Spleen (tissue), 11 donors: ENCODE measurements around the gene ZFX. TPM values are rescaled to one million over a fixed set of nuclear protein-coding genes. Genes with fewer than 3 reads are reported as not detected.
A peak's percentile ranks its signal among the peaks of the same experiment; 100 is the strongest.

Source experiments
- DNase-seq: peaks from one replicate; pipeline ENCODE4 v3.0.0-alpha.2; 2020
- H3K27ac ChIP-seq, 8 donors: fragments of 200-600 bp; sonication (generic) in 7 of 8; 1 replicate in 4 of 8; 2 replicates in 4 of 8; pipeline versions ENCODE4 v1.5.0 to v1.8.0; 2016 to 2021; ENCODE audit warnings: inconsistent platforms in 4 of 8, mild to moderate bottlenecking in 4 of 8, moderate library complexity in 1 of 8
- H3K27me3 ChIP-seq, 7 donors: fragments of 200-600 bp; sonication (generic) in 6 of 7; replicated peaks in 1 of 7; 1 replicate in 4 of 7; 2 replicates in 3 of 7; pipeline versions ENCODE4 v1.5.0 to v1.8.0; 2016 to 2021; ENCODE audit warnings: inconsistent platforms in 3 of 7, mild to moderate bottlenecking in 1 of 7
- H3K36me3 ChIP-seq, 6 donors: fragments of 200-600 bp; sonication (generic) in 5 of 6; 1 replicate in 4 of 6; 2 replicates in 2 of 6; pipeline versions ENCODE4 v1.5.0 to v1.8.0; 2016 to 2021; ENCODE audit warnings: inconsistent platforms in 2 of 6
- H3K4me1 ChIP-seq, 6 donors: fragments of 200-600 bp; sonication (generic) in 5 of 6; 1 replicate in 3 of 6; 2 replicates in 3 of 6; pipeline versions ENCODE4 v1.5.0 to v1.8.0; 2016 to 2021; ENCODE audit warnings: inconsistent platforms in 3 of 6
- H3K4me3 ChIP-seq, 8 donors: fragments of 200-600 bp; sonication (generic) in 7 of 8; 1 replicate in 4 of 8; 2 replicates in 4 of 8; pipeline versions ENCODE4 v1.5.0 to v1.8.0; 2016 to 2021; ENCODE audit warnings: inconsistent platforms in 4 of 8, mild to moderate bottlenecking in 4 of 8, moderate library complexity in 2 of 8
- H3K9me3 ChIP-seq, 8 donors: fragments of 200-600 bp; sonication (generic) in 7 of 8; 1 replicate in 4 of 8; 2 replicates in 4 of 8; pipeline versions ENCODE4 v1.5.0 to v1.8.0; 2016 to 2021; ENCODE audit warnings: inconsistent platforms in 4 of 8
- POLR2A ChIP-seq, 3 donors: fragments of 450-650 bp; IDR thresholded peaks; one replicate each; pipeline ENCODE4 v1.5.1; 2017; ENCODE audit warnings: antibody characterized with exemption in 3 of 3, mild to moderate bottlenecking in 1 of 3
- POLR2AphosphoS5 ChIP-seq, 3 donors: sonication (generic); formaldehyde crosslinking; IDR thresholded peaks; one replicate each; pipeline ENCODE4 v1.5.1; 2017; ENCODE audit warnings: antibody characterized with exemption in 3 of 3
- WGBS, 5 donors: extraction: QIAGEN DNeasy Blood & Tissue Kit in 3 of 5; methylation state at CpG; one replicate each; pipeline versions ENCODE4 v1.1.5 to v1.1.7; 2013 to 2018; 5-methylcytosine and 5-hydroxymethylcytosine counted together
- intact Hi-C: fragments of 100-400 bp; cut with DNase I; formaldehyde crosslinking; loops from one replicate; pipeline ENCODE4 v1.15.0; 2023; ENCODE audit warnings: low total_unique reads
- polyA plus RNA-seq, 3 donors: library from polyadenylated mRNA; stranded (reverse); fragments of 200-250 nt; gene quantifications; one replicate each; pipeline ENCODE4 v1.2.1, GENCODE V29; 2013
- total RNA-seq, 7 donors: library from RNA; depleted of rRNA in 3 of 7; stranded (reverse); fragments of >200 nt in 3 of 7; fragmentation: NEBNext Ultra II Directional in 4 of 7; extraction: Animal tissue kit (Norgen Biotek cat#: 25700) in 4 of 7; gene quantifications; one replicate each; pipeline versions ENCODE4 v1.1.0 to v1.2.1, GENCODE V29; 2016 to 2021
- TF ChIP-seq, protein P1 (sequence below), 11 experiments: fragments of 200-600 bp in 7 of 11; fragments of 450-650 bp in 4 of 11; sonication (generic) in 4 of 11; IDR thresholded peaks in 8 of 11; conservative IDR thresholded peaks in 3 of 11; 1 replicate in 7 of 11; 2 replicates in 4 of 11; pipeline versions ENCODE4 v1.4.0 to v1.8.0; 2016 to 2021; ENCODE audit warnings: antibody characterized with exemption in 11 of 11, inconsistent platforms in 4 of 11, mild to moderate bottlenecking in 1 of 11
- donor health status: healthy with polysubstance abuse.
- donor health status: DM: no; HTN: no; CAD: no; lungs with moderate emphysema.
- donor health status: DM: no; HTN: no; CAD: no.
- donor health status: Bipolar disorder and iron deficiency.
- donor health status: healthy.
- donor health status: DM: no; HTN: no; CAD: no.
- donor health status: DM: yes; HTN: yes; CAD: no.

ZFX gene
- total and polyA plus RNA-seq, 10 donors: 5.0 to 105 (median 72.2) TPM

DNA sequence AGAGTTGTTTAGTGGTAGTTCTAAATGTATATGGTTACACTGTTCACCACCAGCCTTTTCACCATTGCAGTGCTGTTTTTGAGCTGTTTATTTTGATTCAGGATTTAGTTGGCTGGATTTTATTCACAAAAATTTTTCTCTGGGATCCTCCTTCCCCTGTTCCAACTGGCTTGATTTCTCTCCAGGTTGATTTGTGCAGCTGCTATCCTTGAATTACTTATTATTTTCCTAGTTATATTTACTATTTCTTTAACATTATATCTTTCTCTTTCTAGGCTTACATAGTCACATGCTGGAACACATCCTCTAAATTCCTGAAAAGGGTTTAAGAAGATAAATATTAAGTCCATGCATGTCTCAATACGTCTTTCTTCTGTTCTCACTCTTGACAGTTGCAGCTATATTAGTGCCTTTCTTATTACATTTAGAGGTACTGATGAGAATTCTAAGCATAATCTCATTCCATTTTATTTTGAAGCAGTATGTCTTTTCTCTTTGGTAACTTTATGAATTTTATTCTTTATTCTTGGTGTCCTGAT, 82.2 kb downstream of the ZFX start:
- intact Hi-C loops: no loop called here
- no peaks in the 10 kb centered on the region for H3K9me3 ChIP-seq
- peaks cover 0 to 4% (median 0%) of the 10 kb centered on the region in 6 donors for H3K4me1 ChIP-seq
- no peak for DNase-seq
- H3K27me3 ChIP-seq: no peaks in the 10 kb centered on the region
- WGBS, 5 donors: 53 to 91% (median 80%) methylated on average over 1 of the region's 1 CpG
- H3K4me3 ChIP-seq: no peak overlapping the region
- no peak overlapping the region for H3K27ac ChIP-seq
- TF ChIP-seq POLR2AphosphoS5 (IDR thresholded peaks at IDR 0.05): no peak
- TF ChIP-seq, protein P1, sequence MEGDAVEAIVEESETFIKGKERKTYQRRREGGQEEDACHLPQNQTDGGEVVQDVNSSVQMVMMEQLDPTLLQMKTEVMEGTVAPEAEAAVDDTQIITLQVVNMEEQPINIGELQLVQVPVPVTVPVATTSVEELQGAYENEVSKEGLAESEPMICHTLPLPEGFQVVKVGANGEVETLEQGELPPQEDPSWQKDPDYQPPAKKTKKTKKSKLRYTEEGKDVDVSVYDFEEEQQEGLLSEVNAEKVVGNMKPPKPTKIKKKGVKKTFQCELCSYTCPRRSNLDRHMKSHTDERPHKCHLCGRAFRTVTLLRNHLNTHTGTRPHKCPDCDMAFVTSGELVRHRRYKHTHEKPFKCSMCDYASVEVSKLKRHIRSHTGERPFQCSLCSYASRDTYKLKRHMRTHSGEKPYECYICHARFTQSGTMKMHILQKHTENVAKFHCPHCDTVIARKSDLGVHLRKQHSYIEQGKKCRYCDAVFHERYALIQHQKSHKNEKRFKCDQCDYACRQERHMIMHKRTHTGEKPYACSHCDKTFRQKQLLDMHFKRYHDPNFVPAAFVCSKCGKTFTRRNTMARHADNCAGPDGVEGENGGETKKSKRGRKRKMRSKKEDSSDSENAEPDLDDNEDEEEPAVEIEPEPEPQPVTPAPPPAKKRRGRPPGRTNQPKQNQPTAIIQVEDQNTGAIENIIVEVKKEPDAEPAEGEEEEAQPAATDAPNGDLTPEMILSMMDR (IDR thresholded peaks at IDR 0.05 in 8 of 11, conservative IDR thresholded peaks at IDR 0.05 in 3 of 11): no peak
- no peak for TF ChIP-seq POLR2A (IDR thresholded peaks at IDR 0.05)
- H3K36me3 ChIP-seq: no peaks in the 10 kb centered on the region

DNA sequence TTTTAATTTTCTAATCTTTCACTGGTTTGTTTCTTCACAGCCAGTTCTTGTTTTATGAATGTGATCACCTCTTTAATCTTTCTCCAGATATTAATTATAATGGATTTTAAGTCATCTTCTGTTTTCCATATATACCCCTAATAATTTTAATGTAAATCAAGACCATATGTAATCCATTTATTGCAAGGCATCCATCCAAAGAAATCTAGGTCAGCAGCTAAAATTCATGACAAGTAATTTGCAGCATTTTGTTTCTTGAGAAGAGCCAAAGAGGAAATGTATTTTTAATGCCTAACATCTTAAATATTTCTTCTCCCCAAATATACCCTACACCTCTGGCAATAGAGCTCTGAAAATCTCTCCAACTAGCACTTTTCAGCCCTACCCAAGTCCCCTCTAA, 83.3 kb downstream of the ZFX start:
- Histone ChIP-seq H3K4me1 (peaks cover 0 to 4% (median 0%) of the 10 kb centered on the region in 6 donors), H3K4me3 (no peak overlapping the region), H3K27me3 (no peaks in the 10 kb centered on the region), H3K27ac (no peak overlapping the region), H3K36me3 (no peaks in the 10 kb centered on the region), H3K9me3 (no peaks in the 10 kb centered on the region)
- no peak for DNase-seq
- intact Hi-C loops: no loop called here
- TF ChIP-seq POLR2AphosphoS5 (IDR thresholded peaks at IDR 0.05) (no peak), POLR2A (IDR thresholded peaks at IDR 0.05) (no peak)
- TF ChIP-seq, protein P1 (IDR thresholded peaks at IDR 0.05 in 8 of 11, conservative IDR thresholded peaks at IDR 0.05 in 3 of 11): no peak

DNA sequence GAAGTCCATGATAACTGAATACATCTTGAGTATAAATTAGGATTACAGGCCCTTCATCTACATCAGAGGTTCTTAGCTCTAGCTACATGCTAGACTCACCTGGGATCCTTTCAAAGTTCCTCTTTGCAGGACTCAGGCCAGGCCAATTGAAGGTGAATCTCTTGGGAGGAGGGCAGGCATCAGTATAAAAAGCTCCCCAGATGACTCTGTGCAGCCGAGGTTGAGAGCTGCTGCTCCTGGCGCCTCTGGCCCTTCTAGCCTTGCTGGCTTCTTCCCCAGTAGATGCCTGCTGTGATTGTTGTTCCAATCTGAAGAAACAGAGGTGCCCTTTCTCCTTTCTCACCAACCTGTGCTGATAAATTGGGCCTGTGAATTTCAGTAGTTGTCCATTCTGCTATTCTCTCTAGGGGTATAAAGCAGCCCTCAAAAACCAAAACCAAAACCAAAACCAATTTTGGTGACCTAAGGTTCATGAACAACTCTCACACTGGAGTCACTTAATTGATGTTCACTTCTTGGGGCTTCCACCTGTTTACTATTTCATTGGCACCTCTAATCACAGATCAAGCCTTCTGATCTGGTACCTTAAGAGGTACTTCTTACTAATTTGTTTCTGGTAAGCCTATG, 85.7 kb downstream of the ZFX start:
- Histone ChIP-seq H3K4me3 (no peak overlapping the region), H3K4me1 (peaks cover 0 to 4% (median 0%) of the 10 kb centered on the region in 6 donors), H3K27me3 (no peaks in the 10 kb centered on the region), H3K36me3 (no peaks in the 10 kb centered on the region), H3K27ac (no peak overlapping the region), H3K9me3 (no peaks in the 10 kb centered on the region)
- no peak for TF ChIP-seq POLR2AphosphoS5 (IDR thresholded peaks at IDR 0.05)
- TF ChIP-seq, protein P1 (IDR thresholded peaks at IDR 0.05 in 8 of 11, conservative IDR thresholded peaks at IDR 0.05 in 3 of 11): no peak
- no peak for TF ChIP-seq POLR2A (IDR thresholded peaks at IDR 0.05)
- DNase-seq: no peak
- intact Hi-C loops: no loop called here
- 70 to 100% (median 88%) methylated on average over 2 of the region's 2 CpGs for WGBS, 5 donors

DNA sequence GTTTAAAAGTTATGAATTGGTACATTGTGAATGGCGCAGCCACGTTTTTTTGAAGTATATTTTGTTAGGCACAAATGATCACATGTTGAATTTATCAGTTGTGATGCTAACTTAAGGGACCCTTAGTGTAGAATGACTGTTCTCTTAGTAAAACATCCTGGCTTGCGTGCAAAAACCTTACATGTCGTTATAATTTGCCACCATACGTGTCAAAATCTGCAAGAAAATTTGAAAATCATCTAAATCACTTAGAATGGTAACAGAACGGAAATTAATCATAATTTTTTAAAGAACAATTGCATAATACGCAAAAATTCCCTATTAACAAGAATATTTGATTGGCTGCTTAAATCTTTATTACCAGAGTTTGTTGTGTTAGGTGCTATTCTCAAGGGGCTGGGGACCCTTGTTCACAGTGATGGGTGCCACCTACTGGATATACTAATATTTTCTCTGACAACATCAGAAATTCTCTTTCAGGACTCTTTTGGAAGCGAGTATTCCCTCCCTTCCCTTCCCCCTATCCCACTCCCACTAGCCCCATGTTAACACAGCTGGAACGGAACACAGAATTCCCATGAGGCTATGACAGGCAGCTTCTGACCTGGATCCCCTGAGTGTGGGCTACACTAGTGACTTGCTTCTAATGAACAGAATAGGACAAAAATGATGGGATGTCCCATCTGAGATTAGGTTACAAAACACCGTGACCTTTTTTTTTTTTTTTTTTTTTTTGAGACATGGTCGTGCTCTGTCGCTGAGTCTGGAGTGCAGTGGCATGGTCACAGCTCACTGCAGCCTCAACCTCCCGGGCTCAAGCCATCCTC, 92.5 kb downstream of the ZFX start:
- no peaks in the 10 kb centered on the region for H3K27me3 ChIP-seq
- no peak for DNase-seq
- TF ChIP-seq, protein P1 (IDR thresholded peaks at IDR 0.05 in 8 of 11, conservative IDR thresholded peaks at IDR 0.05 in 3 of 11): peak in 6 of 11 experiments; percentile 12 to 45 (median 36)
- TF ChIP-seq POLR2A (IDR thresholded peaks at IDR 0.05) (no peak), POLR2AphosphoS5 (IDR thresholded peaks at IDR 0.05) (no peak)
- H3K36me3 ChIP-seq: no peaks in the 10 kb centered on the region
- no peaks in the 10 kb centered on the region for H3K9me3 ChIP-seq
- H3K27ac ChIP-seq: peak overlapping the region in 2 of 8 donors; percentile 28 to 41
- WGBS, 5 donors: 47 to 66% (median 50%) methylated on average over 12 to 13 of the region's 13 CpGs
- H3K4me3 ChIP-seq: no peak overlapping the region
- H3K4me1 ChIP-seq: peaks cover 0 to 6% (median 0%) of the 10 kb centered on the region in 6 donors
- intact Hi-C loops: loop anchor here (10.0 kb wide), 1 partner anchor 157 kb away; no protein-coding TSS in a partner anchor
